ENCODE results near the gene DDIT3. TPM values are rescaled to one million over a fixed set of nuclear protein-coding genes. Genes with fewer than 3 reads are reported as not detected.

DDIT3 gene
- total RNA-seq, 1 donor from 2014 or later, result 17.7 TPM

DNA sequence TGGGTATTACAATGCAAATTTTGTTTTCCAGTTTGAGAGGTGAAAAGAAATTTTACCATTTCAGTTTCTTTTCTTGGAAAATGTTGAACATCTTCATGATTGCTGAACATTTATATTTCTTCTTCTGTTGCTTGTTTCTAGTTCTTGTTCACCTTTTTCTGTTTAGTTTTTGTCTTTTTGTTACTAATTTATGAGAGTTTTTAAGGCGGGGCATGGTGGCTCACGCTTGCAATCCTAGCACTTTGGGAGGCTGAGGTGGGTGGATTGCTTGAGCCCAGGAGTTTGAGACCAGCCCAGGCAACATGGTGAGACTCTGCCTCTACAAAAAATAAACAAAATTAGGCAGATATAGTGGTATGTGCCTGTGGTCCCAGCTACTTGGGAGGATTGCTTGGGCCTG, 40.2 kb upstream of the DDIT3 start:
- peaks cover 26% of the 10 kb centered on the region for H3K27me3 Mint-ChIP-seq
- no peaks in the 10 kb centered on the region for H3K4me1 Mint-ChIP-seq (ENCODE audit: unreplicated experiment)
- DNase-seq (ENCODE audit: extremely low spot score, unreplicated experiment), result no peak
- H3K27ac Mint-ChIP-seq, result no peak overlapping the region
- no peaks in the 10 kb centered on the region for H3K36me3 Mint-ChIP-seq
- no peaks in the 10 kb centered on the region for H3K9me3 Mint-ChIP-seq
- TF ChIP-seq, protein P1, sequence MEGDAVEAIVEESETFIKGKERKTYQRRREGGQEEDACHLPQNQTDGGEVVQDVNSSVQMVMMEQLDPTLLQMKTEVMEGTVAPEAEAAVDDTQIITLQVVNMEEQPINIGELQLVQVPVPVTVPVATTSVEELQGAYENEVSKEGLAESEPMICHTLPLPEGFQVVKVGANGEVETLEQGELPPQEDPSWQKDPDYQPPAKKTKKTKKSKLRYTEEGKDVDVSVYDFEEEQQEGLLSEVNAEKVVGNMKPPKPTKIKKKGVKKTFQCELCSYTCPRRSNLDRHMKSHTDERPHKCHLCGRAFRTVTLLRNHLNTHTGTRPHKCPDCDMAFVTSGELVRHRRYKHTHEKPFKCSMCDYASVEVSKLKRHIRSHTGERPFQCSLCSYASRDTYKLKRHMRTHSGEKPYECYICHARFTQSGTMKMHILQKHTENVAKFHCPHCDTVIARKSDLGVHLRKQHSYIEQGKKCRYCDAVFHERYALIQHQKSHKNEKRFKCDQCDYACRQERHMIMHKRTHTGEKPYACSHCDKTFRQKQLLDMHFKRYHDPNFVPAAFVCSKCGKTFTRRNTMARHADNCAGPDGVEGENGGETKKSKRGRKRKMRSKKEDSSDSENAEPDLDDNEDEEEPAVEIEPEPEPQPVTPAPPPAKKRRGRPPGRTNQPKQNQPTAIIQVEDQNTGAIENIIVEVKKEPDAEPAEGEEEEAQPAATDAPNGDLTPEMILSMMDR (conservative IDR thresholded peaks at IDR 0.05), result no peak
- H3K4me3 Mint-ChIP-seq, result no peak overlapping the region

DNA sequence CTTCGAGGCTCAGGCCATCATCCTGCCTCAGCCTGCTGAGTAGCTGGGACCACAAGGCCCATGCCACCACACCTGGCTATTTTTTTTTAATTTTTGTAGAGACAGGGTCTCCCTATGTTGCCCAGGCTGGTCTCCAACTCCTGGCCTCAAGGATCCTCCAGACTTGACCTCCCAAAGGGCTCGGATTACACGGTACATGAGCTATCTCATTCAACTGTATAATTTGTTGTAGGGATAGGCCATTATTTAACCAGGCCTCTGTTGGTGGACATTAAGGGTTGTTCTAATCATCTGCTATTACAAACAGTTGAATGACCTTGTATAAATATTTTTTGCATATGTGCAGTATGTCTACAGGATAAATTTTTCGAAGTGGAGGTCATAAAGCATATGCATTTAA, 38.5 kb upstream of the DDIT3 start:
- H3K4me3 Mint-ChIP-seq, result no peak overlapping the region
- no peaks in the 10 kb centered on the region for H3K36me3 Mint-ChIP-seq
- H3K27ac Mint-ChIP-seq, result no peak overlapping the region
- H3K4me1 Mint-ChIP-seq (ENCODE audit: unreplicated experiment), result peaks cover under 1% of the 10 kb centered on the region
- TF ChIP-seq, protein P1 (conservative IDR thresholded peaks at IDR 0.05), result no peak
- DNase-seq (ENCODE audit: extremely low spot score, unreplicated experiment), result no peak
- H3K27me3 Mint-ChIP-seq, result peaks cover 25% of the 10 kb centered on the region
- no peaks in the 10 kb centered on the region for H3K9me3 Mint-ChIP-seq

DNA sequence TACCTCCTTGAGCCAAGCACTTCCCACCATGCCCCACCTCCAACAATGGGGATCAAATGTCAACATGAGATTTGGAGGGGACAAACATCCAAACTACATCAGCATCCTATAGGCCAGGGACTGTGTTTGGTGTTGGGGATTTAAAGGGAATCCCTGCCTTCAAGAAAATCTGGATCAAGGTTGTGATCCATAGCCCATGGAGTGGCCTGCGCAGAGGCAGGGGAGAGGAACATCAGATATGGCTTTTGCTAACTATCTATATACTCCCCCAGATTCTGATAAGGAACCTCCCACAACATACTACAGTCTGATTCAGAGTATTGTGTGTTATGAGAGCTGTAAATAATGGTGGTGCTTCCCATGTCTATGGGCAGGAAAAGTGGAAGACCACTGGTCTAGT, 34.6 kb upstream of the DDIT3 start:
- Mint-ChIP-seq H3K27me3 (peaks cover 46% of the 10 kb centered on the region), H3K27ac (no peak overlapping the region), H3K9me3 (no peaks in the 10 kb centered on the region), H3K4me1 (ENCODE audit: unreplicated experiment) (peaks cover 12% of the 10 kb centered on the region), H3K36me3 (no peaks in the 10 kb centered on the region), H3K4me3 (no peak overlapping the region)
- TF ChIP-seq, protein P1 (conservative IDR thresholded peaks at IDR 0.05), result no peak
- DNase-seq (ENCODE audit: extremely low spot score, unreplicated experiment), result no peak

DNA sequence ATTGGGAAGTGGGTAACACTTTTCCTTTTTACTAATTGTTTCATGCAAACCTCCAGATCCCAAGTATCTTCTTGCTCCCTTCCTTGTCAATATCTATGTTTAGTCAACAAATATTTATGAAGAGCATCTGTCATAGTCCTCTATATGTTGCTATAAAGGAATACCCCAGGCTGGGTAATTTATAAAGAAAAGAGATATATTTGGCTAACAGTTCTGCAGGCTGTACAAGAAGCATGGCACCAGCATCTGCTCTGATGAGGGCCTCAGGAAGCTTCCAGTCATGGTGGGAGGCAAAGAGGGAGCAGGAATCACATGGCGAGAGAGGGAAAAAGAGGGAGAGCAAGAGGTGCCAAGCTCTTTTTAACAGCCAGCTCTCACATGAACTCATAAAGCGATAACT, 34.1 kb upstream of the DDIT3 start:
- no peak overlapping the region for H3K4me3 Mint-ChIP-seq
- H3K4me1 Mint-ChIP-seq (ENCODE audit: unreplicated experiment), result peaks cover 12% of the 10 kb centered on the region
- TF ChIP-seq, protein P1 (conservative IDR thresholded peaks at IDR 0.05), result no peak
- no peak overlapping the region for H3K27ac Mint-ChIP-seq
- no peaks in the 10 kb centered on the region for H3K36me3 Mint-ChIP-seq
- no peak for DNase-seq (ENCODE audit: extremely low spot score, unreplicated experiment)
- peaks cover 47% of the 10 kb centered on the region for H3K27me3 Mint-ChIP-seq
- no peaks in the 10 kb centered on the region for H3K9me3 Mint-ChIP-seq

DNA sequence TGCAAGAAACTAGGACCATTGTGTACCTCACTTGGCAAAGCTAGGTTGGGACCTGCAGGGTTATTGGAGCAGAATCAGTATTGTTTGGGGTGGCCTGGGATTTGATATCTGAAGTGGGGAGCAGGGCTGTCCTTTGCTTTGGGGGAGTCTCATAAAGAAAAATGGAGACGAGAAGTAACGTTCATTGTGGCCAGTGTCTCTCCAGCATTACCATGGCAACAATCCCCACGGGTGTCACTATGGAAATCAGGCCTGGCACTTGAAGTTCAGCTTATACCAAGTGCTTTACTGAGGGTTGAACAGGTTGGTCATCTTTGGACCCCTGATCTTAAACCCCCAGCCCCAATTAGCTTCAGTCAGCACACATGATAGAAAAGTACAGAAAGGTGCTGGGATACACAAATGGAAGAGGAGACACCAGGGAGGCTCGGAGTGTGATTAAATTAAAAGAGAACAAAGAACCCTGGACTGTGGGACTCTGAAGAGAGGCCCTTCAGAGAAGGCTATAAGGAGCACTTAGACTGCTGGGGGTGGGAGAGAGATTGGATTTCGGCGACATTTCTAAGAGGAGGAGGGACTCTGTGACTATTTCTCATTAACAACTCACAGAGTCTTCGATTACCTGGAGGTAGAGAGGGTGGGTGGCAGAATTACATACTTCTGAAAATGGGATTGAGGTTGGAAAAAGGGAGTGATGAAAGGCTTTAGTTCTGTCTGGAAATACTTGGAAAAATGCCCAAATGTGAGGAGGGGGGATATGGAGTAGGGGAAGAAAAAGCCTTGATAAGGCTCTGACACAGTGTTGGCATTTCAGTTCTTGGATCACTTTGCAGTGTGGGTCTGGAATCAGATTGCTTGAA, 33.3 kb upstream of the DDIT3 start:
- Mint-ChIP-seq H3K27ac (no peak overlapping the region), H3K9me3 (no peaks in the 10 kb centered on the region), H3K4me1 (ENCODE audit: unreplicated experiment) (peaks cover 12% of the 10 kb centered on the region), H3K36me3 (no peaks in the 10 kb centered on the region), H3K27me3 (peaks cover 56% of the 10 kb centered on the region), H3K4me3 (no peak overlapping the region)
- TF ChIP-seq, protein P1 (conservative IDR thresholded peaks at IDR 0.05), result no peak
- DNase-seq (ENCODE audit: extremely low spot score, unreplicated experiment), result no peak
